GM12891 (cell line): Measurements from ENCODE around the gene PAN3.
A peak's percentile ranks its signal among the peaks of the same experiment; 100 is the strongest.

Experiments used
- POLR2A ChIP-seq: IDR thresholded peaks from 2 replicates; pipeline ENCODE4 v1.6.1; 2011; ENCODE audit warnings: low read depth, low read length, control low read depth
- POLR2AphosphoS5 ChIP-seq: IDR thresholded peaks from 2 replicates; pipeline ENCODE4 v1.6.1; 2011; ENCODE audit warnings: low read depth, low read length, control low read depth
- POU2F2 ChIP-seq: IDR thresholded peaks from 2 replicates; pipeline ENCODE4 v1.6.1; 2011; ENCODE audit warnings: low read depth, mild to moderate bottlenecking, control low read depth, low read length, moderate library complexity

- TF ChIP-seq POLR2A (peak; percentile 89), POU2F2 (peak; percentile 36; the same call in 1 of the 2 replicates), POLR2AphosphoS5 (peak; percentile 87)
These were observed at the start of gene PAN3 for GRCh38 chr13:28138012-28138755.
